Uterus (tissue), 4 donors: ENCODE results near the gene CAPN13. TPM values are rescaled to one million over a fixed set of nuclear protein-coding genes. Genes with fewer than 3 reads are reported as not detected.

Experiments
- DNase-seq, 2 donors: peaks; one replicate each; pipeline ENCODE4 v3.0.0-alpha.2; 2019 to 2020
- H3K27ac ChIP-seq, 2 donors: fragments of 200-600 bp; sonication (generic); 1 replicate in 1 of 2; 2 replicates in 1 of 2; pipeline ENCODE4 v1.5.1; 2016 to 2018
- H3K27me3 ChIP-seq, 2 donors: fragments of 200-600 bp; sonication (generic); one replicate each; pipeline ENCODE4 v1.5.1; 2018 to 2019; ENCODE audit warnings: control low read depth in 1 of 2
- H3K36me3 ChIP-seq, 2 donors: fragments of 200-600 bp; sonication (generic); one replicate each; pipeline ENCODE4 v1.5.1; 2019; ENCODE audit warnings: control low read depth in 1 of 2
- H3K4me1 ChIP-seq, 2 donors: fragments of 200-600 bp; sonication (generic); one replicate each; pipeline ENCODE4 v1.5.1; 2018 to 2019; ENCODE audit warnings: control low read depth in 1 of 2
- H3K4me3 ChIP-seq, 2 donors: fragments of 200-600 bp; sonication (generic); 1 replicate in 1 of 2; 2 replicates in 1 of 2; pipeline ENCODE4 v1.5.1; 2018 to 2019; ENCODE audit warnings: mild to moderate bottlenecking in 1 of 2
- H3K9me3 ChIP-seq, 2 donors: fragments of 200-600 bp; sonication (generic); one replicate each; pipeline ENCODE4 v1.5.1; 2019; ENCODE audit warnings: control low read depth in 1 of 2
- POLR2A ChIP-seq, 2 donors: fragments of 450-650 bp; IDR thresholded peaks; one replicate each; pipeline ENCODE4 v1.6.1; 2016; ENCODE audit warnings: antibody characterized with exemption in 2 of 2, mild to moderate bottlenecking in 1 of 2, moderate library complexity in 1 of 2
- intact Hi-C: fragments of 100-400 bp; cut with DNase I; formaldehyde crosslinking; loops from one replicate; pipeline ENCODE4 v1.15.1; 2023; ENCODE audit warnings: low total_unique reads
- total RNA-seq, 4 donors: library from RNA; depleted of rRNA in 3 of 4; stranded (reverse); fragments of >200 nt in 3 of 4; gene quantifications; one replicate each; pipeline versions ENCODE4 v1.1.0 to v1.2.4, GENCODE V29; 2014 to 2023
- TF ChIP-seq, protein P1 (sequence below), 4 experiments: fragments of 200-600 bp in 2 of 4; fragments of 450-650 bp in 2 of 4; sonication (generic) in 2 of 4; IDR thresholded peaks; one replicate each; pipeline ENCODE4 v1.5.1; 2016 to 2019; ENCODE audit warnings: antibody characterized with exemption in 4 of 4, mild to moderate bottlenecking in 2 of 4, moderate library complexity in 1 of 4
- donor health status: DM: yes; HTN: yes; CAD: no.

The CAPN13 gene
- total RNA-seq, 4 donors from 2014 or later, result 0.76 TPM; not detected in 3

DNA sequence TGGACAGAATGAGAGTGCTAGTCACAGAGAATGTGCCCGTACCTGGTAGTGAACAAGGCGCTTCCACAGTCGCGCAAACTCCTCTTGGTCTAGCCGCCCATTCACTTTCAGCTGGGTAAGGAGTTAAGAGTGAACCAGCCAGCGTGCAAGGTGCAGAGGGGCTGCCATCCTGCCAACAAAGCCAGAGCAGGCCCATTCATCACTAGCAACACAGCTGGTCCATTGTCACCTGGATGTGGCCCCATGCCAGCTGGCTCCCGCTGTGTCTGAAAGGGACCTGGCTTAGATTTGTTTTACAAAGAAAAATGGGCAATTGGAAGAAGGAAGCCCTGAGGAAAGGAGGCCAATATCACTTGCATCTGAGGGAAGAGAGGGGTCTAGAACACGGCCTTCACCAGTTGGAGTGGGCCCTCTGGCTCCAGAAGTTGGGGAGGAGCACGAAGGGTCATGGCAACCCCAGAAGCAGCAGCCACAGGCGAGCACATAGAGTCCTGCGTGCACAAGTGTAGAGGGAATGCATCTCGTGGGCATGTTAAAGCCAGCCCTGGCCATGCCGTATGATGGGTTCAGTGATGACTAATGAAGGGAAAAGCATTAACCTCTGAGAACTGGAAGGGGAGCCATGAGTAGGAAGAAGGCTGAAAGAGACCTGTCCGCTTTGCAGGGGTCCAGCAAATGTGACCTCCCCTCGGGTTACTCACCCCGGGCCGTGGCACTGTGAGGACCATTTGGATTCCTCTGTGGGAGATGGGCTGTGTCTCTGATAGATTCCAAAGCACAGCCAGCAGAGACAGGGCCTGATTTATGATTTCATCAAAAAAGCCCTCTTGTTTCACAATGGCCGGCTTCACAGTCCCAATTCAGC is 70.6 kb downstream of the CAPN13 start:
- no peak for DNase-seq
- Histone ChIP-seq H3K9me3 (no peaks in the 10 kb centered on the region), H3K27ac (no peak overlapping the region), H3K27me3 (no peaks in the 10 kb centered on the region), H3K4me1 (no peaks in the 10 kb centered on the region), H3K4me3 (no peak overlapping the region), H3K36me3 (no peaks in the 10 kb centered on the region)
- intact Hi-C loops, result no loop called here
- TF ChIP-seq, protein P1, sequence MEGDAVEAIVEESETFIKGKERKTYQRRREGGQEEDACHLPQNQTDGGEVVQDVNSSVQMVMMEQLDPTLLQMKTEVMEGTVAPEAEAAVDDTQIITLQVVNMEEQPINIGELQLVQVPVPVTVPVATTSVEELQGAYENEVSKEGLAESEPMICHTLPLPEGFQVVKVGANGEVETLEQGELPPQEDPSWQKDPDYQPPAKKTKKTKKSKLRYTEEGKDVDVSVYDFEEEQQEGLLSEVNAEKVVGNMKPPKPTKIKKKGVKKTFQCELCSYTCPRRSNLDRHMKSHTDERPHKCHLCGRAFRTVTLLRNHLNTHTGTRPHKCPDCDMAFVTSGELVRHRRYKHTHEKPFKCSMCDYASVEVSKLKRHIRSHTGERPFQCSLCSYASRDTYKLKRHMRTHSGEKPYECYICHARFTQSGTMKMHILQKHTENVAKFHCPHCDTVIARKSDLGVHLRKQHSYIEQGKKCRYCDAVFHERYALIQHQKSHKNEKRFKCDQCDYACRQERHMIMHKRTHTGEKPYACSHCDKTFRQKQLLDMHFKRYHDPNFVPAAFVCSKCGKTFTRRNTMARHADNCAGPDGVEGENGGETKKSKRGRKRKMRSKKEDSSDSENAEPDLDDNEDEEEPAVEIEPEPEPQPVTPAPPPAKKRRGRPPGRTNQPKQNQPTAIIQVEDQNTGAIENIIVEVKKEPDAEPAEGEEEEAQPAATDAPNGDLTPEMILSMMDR (IDR thresholded peaks at IDR 0.05), result no peak
- no peak for TF ChIP-seq POLR2A (IDR thresholded peaks at IDR 0.05)

DNA sequence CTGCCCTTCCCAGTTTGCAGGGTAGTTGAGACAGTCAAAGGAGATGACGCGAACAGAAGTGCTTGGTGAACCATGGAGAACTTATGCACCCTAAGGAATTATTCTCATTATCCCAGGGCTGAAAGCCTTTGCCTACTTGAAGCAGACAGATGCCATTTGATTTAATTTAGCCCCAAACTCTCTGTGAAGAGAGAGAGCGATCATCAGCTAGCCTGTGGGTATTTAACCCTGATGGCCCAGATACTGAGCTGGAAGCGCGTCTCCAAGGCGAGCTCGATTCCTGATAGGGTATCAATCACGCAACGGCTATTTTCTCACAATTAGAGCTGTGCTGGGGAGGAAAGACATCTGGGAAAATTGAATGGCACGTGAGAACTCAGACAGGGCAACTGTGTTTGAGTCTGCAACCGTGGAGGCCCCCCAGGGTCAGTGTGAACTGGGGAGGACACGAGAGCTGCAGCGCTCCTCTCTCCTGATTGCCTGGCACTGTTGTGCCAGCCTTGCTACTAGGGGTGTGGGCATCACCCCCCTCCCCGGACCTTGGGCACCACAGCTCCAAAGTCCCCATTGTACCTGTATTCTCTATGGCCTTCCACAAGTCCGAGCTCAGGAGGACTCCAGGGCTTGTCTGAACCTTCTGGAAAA is 73.2 kb downstream of the CAPN13 start:
- Histone ChIP-seq H3K4me3 (no peak overlapping the region), H3K27me3 (no peaks in the 10 kb centered on the region), H3K4me1 (no peaks in the 10 kb centered on the region), H3K36me3 (no peaks in the 10 kb centered on the region), H3K27ac (no peak overlapping the region), H3K9me3 (no peaks in the 10 kb centered on the region)
- intact Hi-C loops, result no loop called here
- no peak for TF ChIP-seq POLR2A (IDR thresholded peaks at IDR 0.05)
- no peak for DNase-seq

DNA sequence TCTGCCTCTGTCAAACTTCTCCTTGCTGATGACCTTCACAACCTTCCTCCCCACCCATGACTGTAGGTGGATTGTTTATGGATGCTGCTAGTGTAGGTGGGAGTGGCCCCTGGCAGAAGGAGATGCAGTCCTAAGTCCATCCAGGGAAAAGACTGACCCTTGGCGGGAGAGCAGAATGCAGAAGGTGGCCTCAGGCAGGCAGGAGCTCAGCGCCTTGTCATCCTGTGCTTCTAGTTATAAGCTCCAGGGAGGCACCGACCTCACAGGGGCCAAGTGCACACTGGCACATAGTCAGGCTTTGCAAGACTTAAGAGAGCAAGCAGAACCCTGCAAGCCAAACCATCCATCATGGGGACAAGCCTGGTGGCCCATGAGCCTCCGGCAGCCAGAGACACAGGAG is 74.4 kb downstream of the CAPN13 start:
- intact Hi-C loops, result no loop called here
- TF ChIP-seq POLR2A (IDR thresholded peaks at IDR 0.05), result no peak
- TF ChIP-seq, protein P1 (IDR thresholded peaks at IDR 0.05), result no peak
- no peaks in the 10 kb centered on the region for H3K36me3 ChIP-seq
- no peaks in the 10 kb centered on the region for H3K27me3 ChIP-seq
- H3K27ac ChIP-seq, result no peak overlapping the region
- H3K4me1 ChIP-seq, result no peaks in the 10 kb centered on the region
- H3K4me3 ChIP-seq, result no peak overlapping the region
- no peaks in the 10 kb centered on the region for H3K9me3 ChIP-seq
- DNase-seq, result no peak

DNA sequence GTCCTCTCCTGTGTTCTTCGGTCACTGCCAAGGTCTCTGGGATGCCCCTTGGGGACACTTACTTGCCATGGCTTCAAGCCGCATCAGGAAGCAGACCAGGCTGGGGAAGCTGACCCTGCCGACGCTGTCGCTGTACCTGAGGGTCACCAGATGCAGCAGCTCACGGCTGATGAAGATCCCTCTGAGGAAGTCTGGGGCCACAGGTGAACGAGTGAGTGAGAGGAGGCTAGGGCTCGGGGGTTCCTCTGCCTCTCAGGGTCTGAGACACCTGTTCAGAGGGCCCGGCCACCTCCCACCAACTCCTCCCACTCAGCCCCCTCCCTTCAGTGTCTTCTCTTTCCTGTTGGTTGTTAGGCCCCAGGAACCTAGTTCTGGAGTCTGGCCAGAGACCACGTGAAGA is 74.9 kb downstream of the CAPN13 start:
- no peaks in the 10 kb centered on the region for H3K4me1 ChIP-seq
- no peaks in the 10 kb centered on the region for H3K9me3 ChIP-seq
- H3K36me3 ChIP-seq, result no peaks in the 10 kb centered on the region
- TF ChIP-seq, protein P1 (IDR thresholded peaks at IDR 0.05), result no peak
- TF ChIP-seq POLR2A (IDR thresholded peaks at IDR 0.05), result no peak
- H3K4me3 ChIP-seq, result no peak overlapping the region
- no peak overlapping the region for H3K27ac ChIP-seq
- DNase-seq, result no peak
- intact Hi-C loops, result no loop called here
- no peaks in the 10 kb centered on the region for H3K27me3 ChIP-seq

DNA sequence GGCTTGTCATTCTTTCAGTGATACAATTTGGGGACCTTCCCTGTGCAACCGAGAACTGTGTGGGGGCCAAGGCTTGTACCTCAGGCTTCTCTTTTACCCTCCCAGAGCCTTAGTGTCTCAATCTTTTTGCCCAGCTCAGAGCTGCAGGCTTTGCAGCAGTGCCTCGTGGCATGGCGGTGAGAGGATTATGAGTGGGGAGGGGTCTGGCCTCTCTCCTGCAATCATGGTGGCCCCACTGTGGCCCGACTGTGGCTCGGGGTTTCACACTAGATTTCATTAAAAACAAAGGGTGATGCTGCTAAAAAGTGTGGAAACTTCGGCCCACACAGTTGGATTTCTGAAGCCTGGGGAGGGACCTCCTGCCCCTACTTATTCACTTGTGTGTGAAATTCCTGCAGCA is 75.5 kb downstream of the CAPN13 start:
- intact Hi-C loops, result no loop called here
- H3K9me3 ChIP-seq, result no peaks in the 10 kb centered on the region
- DNase-seq, result no peak
- no peak overlapping the region for H3K4me3 ChIP-seq
- H3K36me3 ChIP-seq, result no peaks in the 10 kb centered on the region
- H3K4me1 ChIP-seq, result no peaks in the 10 kb centered on the region
- TF ChIP-seq POLR2A (IDR thresholded peaks at IDR 0.05), result no peak
- TF ChIP-seq, protein P1 (IDR thresholded peaks at IDR 0.05), result no peak
- no peaks in the 10 kb centered on the region for H3K27me3 ChIP-seq
- H3K27ac ChIP-seq, result no peak overlapping the region
